Neural crest cell (in vitro differentiated cells): ENCODE data around the gene SIAH3. TPM values are rescaled to one million over a fixed set of nuclear protein-coding genes. Genes with fewer than 3 reads are reported as not detected.

Source experiments
- DNase-seq: peaks from one replicate; pipeline ENCODE4 v3.0.0; 2021; ENCODE audit warnings: low read depth, mixed read lengths, low spot score
- H3K27ac Mint-ChIP-seq: one replicate; pipeline ENCODE4 v1.8.0; 2021; ENCODE audit warnings: mild to moderate bottlenecking, mixed read lengths; ENCODE audit not compliant: unreplicated experiment
- H3K27me3 Mint-ChIP-seq: 2 replicates; pipeline ENCODE4 v1.8.0; 2021; ENCODE audit warnings: low read depth, mild to moderate bottlenecking, mixed read lengths
- H3K36me3 Mint-ChIP-seq: 2 replicates; pipeline ENCODE4 v1.8.0; 2021; ENCODE audit warnings: low read depth, mild to moderate bottlenecking, mixed read lengths
- H3K4me1 Mint-ChIP-seq: 2 replicates; pipeline ENCODE4 v1.8.0; 2021; ENCODE audit warnings: mixed read lengths
- H3K4me3 Mint-ChIP-seq: one replicate; pipeline ENCODE4 v1.8.0; 2021; ENCODE audit warnings: mild to moderate bottlenecking, mixed read lengths
- H3K9me3 Mint-ChIP-seq: 2 replicates; pipeline ENCODE4 v1.8.0; 2021; ENCODE audit warnings: mixed read lengths
- total RNA-seq: library from RNA; stranded (reverse); gene quantifications from 2 replicates; pipeline ENCODE4 v1.2.1, GENCODE V29; 2021
- TF ChIP-seq, protein P1 (sequence below): fragments of 200-600 bp; sonication (generic); conservative IDR thresholded peaks from 2 replicates; pipeline ENCODE4 v1.5.0; 2021; ENCODE audit warnings: antibody characterized with exemption, mild to moderate bottlenecking

SIAH3 gene
- total RNA-seq, 1 donor from 2014 or later, result 0.42 TPM

DNA sequence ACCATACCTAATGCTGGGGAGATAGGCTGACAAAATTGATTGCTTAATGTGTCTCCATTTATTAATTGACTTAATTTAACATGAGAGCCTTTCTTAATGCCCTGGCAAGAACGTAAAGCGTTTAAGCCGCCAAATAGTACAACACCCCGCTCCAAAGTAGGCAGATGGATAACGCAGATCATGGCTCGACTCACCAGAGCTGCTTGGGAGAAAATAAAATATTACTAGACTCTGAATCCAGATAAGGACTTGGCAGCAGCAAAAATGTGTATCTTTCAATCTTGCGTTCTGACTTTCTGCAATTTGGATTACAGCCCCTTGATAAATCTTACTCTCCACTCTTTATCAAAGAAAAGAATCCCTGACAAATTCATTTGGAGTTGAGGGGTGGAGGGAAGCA, 403 bp upstream of the SIAH3 start:
- peaks cover 59% of the 10 kb centered on the region for H3K27me3 Mint-ChIP-seq
- H3K4me1 Mint-ChIP-seq, result peaks cover 35% of the 10 kb centered on the region
- H3K36me3 Mint-ChIP-seq, result no peaks in the 10 kb centered on the region
- DNase-seq, result no peak
- no peak overlapping the region for H3K27ac Mint-ChIP-seq
- TF ChIP-seq, protein P1, sequence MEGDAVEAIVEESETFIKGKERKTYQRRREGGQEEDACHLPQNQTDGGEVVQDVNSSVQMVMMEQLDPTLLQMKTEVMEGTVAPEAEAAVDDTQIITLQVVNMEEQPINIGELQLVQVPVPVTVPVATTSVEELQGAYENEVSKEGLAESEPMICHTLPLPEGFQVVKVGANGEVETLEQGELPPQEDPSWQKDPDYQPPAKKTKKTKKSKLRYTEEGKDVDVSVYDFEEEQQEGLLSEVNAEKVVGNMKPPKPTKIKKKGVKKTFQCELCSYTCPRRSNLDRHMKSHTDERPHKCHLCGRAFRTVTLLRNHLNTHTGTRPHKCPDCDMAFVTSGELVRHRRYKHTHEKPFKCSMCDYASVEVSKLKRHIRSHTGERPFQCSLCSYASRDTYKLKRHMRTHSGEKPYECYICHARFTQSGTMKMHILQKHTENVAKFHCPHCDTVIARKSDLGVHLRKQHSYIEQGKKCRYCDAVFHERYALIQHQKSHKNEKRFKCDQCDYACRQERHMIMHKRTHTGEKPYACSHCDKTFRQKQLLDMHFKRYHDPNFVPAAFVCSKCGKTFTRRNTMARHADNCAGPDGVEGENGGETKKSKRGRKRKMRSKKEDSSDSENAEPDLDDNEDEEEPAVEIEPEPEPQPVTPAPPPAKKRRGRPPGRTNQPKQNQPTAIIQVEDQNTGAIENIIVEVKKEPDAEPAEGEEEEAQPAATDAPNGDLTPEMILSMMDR, result no peak
- H3K9me3 Mint-ChIP-seq, result peaks cover 2% of the 10 kb centered on the region
- peak overlapping the region; percentile 87 for H3K4me3 Mint-ChIP-seq

DNA sequence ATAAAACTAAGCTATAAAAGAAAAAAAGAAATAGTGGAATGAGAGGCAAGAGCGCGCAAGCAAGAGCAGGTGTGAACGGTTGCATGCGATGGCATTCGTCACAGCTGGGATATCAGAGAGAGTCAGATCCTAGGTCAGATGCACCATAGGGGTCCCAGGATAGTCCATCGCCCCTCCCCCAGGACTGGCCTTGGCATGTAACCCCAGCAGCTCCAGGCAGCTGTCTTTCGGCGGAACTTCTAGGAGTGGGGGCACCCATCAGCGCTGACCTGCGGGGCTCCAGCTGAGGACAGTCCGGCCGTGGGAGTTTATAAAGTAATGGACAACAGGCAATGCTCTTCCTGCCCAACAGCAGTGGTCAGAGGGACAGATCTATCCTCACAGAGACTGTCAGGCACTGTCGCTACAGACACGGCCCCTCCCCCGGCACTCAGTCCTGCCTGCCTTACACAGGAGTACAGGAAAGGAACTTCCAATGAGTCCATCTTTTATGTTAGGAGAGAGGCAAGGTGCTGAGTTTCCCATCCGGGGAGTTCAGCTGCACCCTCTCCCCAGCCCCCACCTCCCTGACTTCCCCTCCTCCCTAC, 1.4 kb downstream of the SIAH3 start:
- Mint-ChIP-seq H3K4me3 (peak overlapping the region; percentile 73), H3K27ac (no peak overlapping the region), H3K4me1 (peaks cover 35% of the 10 kb centered on the region), H3K36me3 (no peaks in the 10 kb centered on the region), H3K9me3 (no peaks in the 10 kb centered on the region), H3K27me3 (peaks cover 64% of the 10 kb centered on the region)
- no peak for DNase-seq
- TF ChIP-seq, protein P1, result no peak

DNA sequence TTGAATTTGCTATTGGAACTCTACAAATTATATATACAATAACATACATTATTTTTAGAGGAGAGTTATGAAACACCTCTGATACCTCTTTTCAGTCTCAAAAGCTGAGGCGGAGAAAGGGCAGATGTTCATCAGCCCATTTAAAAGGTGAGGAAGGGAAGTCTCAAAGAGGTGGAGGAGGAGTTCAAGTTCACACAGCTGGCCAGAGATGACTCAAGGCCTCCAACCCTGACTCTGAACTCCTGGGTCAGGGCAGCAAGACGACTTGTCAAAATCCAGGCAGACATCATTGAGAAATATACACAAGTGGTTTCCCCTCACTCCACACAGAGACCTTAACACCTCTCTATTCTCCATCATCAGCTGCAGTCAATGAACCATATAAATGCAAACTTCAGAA, 2.1 kb downstream of the SIAH3 start:
- Mint-ChIP-seq H3K27ac (no peak overlapping the region), H3K4me3 (no peak overlapping the region), H3K4me1 (peaks cover 35% of the 10 kb centered on the region), H3K9me3 (no peaks in the 10 kb centered on the region), H3K27me3 (peaks cover 64% of the 10 kb centered on the region), H3K36me3 (no peaks in the 10 kb centered on the region)
- TF ChIP-seq, protein P1, result no peak
- DNase-seq, result no peak

DNA sequence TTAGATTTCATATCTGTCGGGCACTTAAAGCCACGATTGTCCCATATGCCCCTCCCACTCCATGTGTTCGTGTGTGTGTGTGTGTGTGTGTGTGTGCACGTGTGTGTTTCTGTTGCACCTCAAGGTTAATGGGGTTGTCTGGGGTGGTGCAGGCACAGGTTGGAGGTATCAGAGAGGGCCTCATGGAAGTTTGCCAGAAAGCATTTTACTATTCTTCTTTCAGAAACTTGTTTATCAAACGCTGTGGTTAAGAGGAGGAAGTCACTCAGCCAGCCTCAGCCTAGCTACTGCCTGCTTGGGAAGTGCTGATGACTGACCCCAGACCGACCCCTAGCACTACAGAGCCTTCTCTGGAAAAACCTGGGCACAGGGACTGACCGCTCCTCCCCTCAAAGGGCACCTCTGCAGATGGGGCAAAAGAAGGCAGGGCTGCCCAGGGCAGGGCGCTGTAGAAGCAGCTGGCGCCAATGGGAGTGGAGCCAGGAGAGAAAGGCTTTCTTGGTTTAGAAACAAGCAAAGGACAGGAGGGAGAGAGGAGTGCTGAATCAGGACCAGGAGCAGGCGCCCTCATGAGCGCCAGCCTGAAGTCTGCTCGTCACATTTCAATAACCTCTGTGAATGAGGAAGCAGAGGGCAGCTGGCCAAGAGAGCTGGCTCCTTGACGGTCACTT, 3.9 kb downstream of the SIAH3 start:
- peaks cover 66% of the 10 kb centered on the region for H3K27me3 Mint-ChIP-seq
- no peaks in the 10 kb centered on the region for H3K9me3 Mint-ChIP-seq

DNA sequence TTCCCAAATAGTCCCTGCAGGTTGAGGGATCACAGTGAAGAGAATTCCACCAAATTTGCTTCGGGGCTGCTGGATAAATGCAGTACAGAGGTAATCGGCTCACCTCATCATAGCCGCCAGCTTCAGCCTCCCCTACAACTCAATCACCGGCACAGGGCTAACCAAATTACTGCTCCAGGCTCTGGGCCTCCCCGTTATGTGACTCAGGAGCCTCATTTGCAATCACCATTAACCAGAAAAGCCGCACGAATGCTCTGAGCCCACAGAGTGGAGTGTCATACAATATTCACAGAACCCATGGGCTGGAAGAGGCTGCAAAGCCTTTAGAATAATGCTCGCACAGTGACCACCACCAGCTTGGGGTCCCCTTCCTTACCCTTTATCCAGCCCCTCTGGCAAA, 4.9 kb downstream of the SIAH3 start:
- Mint-ChIP-seq H3K4me1 (peaks cover 35% of the 10 kb centered on the region), H3K4me3 (no peak overlapping the region), H3K9me3 (no peaks in the 10 kb centered on the region), H3K27ac (no peak overlapping the region), H3K27me3 (peaks cover 60% of the 10 kb centered on the region), H3K36me3 (no peaks in the 10 kb centered on the region)
- DNase-seq, result no peak
- TF ChIP-seq, protein P1, result no peak

More for the DNA sequence above, 3.9 kb downstream of the SIAH3 start:
- Mint-ChIP-seq H3K4me1 (peaks cover 40% of the 10 kb centered on the region), H3K27ac (peak overlapping the region; percentile 32), H3K4me3 (no peak overlapping the region), H3K36me3 (no peaks in the 10 kb centered on the region)
- TF ChIP-seq, protein P1, result no peak
- no peak for DNase-seq
